MM.1S (cell line): Measurements from ENCODE around the gene MBP.

Experiments
- EZH2 ChIP-seq: fragments of 300-600 bp; sonication (generic); optimal IDR thresholded peaks from 2 replicates; pipeline ENCODE3; 2017; ENCODE audit warnings: low read depth, mild to moderate bottlenecking, antibody characterized with exemption, low read length, mixed read lengths
- EZH2phosphoT487 ChIP-seq: fragments of 300-600 bp; sonication (generic); IDR thresholded peaks from 2 replicates; pipeline ENCODE4 v1.6.1; 2018; ENCODE audit warnings: antibody characterized with exemption, low read length
- TF ChIP-seq, protein P1 (sequence below): fragments of 300-600 bp; sonication (generic); IDR thresholded peaks from 2 replicates; pipeline ENCODE4 v1.5.1; 2016; ENCODE audit warnings: antibody characterized with exemption, low read length, mixed read lengths

GRCh38 chr18:77108821-77109647, 23.5 kb downstream of the MBP start:
- TF ChIP-seq, protein P1, sequence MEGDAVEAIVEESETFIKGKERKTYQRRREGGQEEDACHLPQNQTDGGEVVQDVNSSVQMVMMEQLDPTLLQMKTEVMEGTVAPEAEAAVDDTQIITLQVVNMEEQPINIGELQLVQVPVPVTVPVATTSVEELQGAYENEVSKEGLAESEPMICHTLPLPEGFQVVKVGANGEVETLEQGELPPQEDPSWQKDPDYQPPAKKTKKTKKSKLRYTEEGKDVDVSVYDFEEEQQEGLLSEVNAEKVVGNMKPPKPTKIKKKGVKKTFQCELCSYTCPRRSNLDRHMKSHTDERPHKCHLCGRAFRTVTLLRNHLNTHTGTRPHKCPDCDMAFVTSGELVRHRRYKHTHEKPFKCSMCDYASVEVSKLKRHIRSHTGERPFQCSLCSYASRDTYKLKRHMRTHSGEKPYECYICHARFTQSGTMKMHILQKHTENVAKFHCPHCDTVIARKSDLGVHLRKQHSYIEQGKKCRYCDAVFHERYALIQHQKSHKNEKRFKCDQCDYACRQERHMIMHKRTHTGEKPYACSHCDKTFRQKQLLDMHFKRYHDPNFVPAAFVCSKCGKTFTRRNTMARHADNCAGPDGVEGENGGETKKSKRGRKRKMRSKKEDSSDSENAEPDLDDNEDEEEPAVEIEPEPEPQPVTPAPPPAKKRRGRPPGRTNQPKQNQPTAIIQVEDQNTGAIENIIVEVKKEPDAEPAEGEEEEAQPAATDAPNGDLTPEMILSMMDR = no peak
- TF ChIP-seq EZH2 (no peak), EZH2phosphoT487 (no peak)
